ENCODE measurements around the gene GMDS. TPM values are rescaled to one million over a fixed set of nuclear protein-coding genes. Genes with fewer than 3 reads are reported as not detected.

The GMDS gene
- total and polyA plus RNA-seq, 2 of the 13 experiments (the other 11 are each of a cell fraction or from before 2014, with no cell fraction given): 64.4 to 112 TPM

DNA sequence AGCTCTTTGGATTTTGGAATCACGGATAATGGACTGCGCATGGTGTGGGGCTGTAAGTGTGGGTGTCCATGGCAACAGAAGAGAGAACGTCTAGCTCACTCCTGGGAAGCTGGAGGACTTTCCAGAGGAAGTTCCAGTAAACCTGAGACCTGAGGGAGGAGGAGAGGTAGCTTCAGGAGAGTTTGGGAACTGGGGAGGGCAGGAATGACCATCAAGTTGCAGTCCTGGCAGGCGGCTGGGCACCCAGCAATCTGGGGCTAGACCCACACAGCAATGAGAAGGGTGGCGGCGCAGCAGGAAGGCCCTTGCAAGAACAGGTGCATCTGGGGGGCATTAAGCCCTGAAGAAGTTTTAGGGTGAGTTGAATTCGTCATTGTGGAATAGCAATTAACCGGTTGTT lies 539.8 kb downstream of the GMDS start:
- Histone ChIP-seq H3K4me2 (ENCODE audit: low read depth, low read length) (no peak overlapping the region), H3K9me3 (ENCODE audit: low read length) (no peaks in the 10 kb centered on the region), H4K20me1 (ENCODE audit: insufficient read depth, low read length) (peaks cover 8% of the 10 kb centered on the region; the same call in 1 of the 2 replicates), H3K27me3 (ENCODE audit: control insufficient read depth in 1 of 2, insufficient read depth in 2 of 2, low read length in 2 of 2) (no peaks in the 10 kb centered on the region), H3K4me3 (replicated peaks in 1 of 3; ENCODE audit: insufficient read depth in 1 of 3, low read depth in 2 of 3, low read length in 3 of 3) (no peak overlapping the region), H3K27ac (ENCODE audit: extremely low read length, insufficient read depth, low read length) (no peak overlapping the region), H3K9ac (ENCODE audit: insufficient read depth, low read depth, low read length) (no peak overlapping the region), H3K4me1 (ENCODE audit: insufficient read depth, low read length) (peaks cover 24% of the 10 kb centered on the region), H3K79me2 (ENCODE audit: insufficient read depth, low read length) (no peaks in the 10 kb centered on the region), H3K36me3 (replicated peaks in 1 of 2; ENCODE audit: control insufficient read depth in 1 of 2, insufficient read depth in 2 of 2, low read length in 2 of 2) (peaks cover 0 to 14% of the 10 kb centered on the region in 2 experiments; a peak in 3 of 5 replicates), H2AFZ (ENCODE audit: low read length) (no peak overlapping the region)
- CTCF ChIA-PET (ENCODE audit: low intra/inter-chr PET ratio, low total read pairs): no interaction called here
- no TSS peak for BruUV-seq (replicated peaks)
- in situ Hi-C loops (cut with HindIII; ENCODE audit: extremely low pct_ligation_motif_present, low pct_unique_long_range_greater_than_20kb) (no loop called here), intact Hi-C loops (cut with micrococcal nuclease; ENCODE audit: unreplicated experiment) (no loop called here)
- 98% methylated on average over 8 of the region's 8 CpGs for WGBS (ENCODE audit: low lambda C conversion rate)
- ATAC-seq: no peak
- FAIRE-seq: no peak
- TF ChIP-seq NR2F2 (IDR thresholded peaks at IDR 0.05; ENCODE audit: borderline replicate concordance, low read depth) (no peak), NR2F6 (IDR thresholded peaks at IDR 0.05) (no peak), NR2F6 (CRISPR knock-in tag; IDR thresholded peaks at IDR 0.05) (no peak)
- no peak for DNase-seq (ENCODE audit: low spot score)
- POLR2A ChIA-PET: no interaction called here

DNA sequence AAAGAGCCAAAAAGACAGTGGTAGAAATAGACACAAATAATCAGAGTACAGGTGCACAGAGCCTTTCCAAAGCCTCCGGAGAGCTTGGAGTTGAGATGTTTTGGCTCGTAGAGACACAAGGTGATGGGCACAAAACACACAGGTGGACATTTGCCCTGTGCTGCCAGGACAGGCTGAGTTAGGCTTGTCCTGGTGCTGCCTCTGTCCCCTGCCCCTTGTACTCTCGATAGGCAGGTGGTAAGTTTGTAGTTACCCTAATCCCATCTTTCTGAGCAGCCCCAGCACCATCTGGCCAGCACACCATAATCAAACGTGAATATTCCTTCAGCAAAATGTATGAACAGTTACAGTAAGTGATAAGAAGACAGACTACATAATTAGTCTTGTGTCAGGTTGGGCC lies 540.2 kb downstream of the GMDS start:
- ChIA-PET CTCF (ENCODE audit: low intra/inter-chr PET ratio, low total read pairs) (no interaction called here), POLR2A (no interaction called here)
- H2AFZ ChIP-seq (ENCODE audit: low read length): no peak overlapping the region
- no peak for TF ChIP-seq ZSCAN20 (CRISPR knock-in tag; IDR thresholded peaks at IDR 0.05; ENCODE audit: borderline replicate concordance)
- TF ChIP-seq, protein P1, sequence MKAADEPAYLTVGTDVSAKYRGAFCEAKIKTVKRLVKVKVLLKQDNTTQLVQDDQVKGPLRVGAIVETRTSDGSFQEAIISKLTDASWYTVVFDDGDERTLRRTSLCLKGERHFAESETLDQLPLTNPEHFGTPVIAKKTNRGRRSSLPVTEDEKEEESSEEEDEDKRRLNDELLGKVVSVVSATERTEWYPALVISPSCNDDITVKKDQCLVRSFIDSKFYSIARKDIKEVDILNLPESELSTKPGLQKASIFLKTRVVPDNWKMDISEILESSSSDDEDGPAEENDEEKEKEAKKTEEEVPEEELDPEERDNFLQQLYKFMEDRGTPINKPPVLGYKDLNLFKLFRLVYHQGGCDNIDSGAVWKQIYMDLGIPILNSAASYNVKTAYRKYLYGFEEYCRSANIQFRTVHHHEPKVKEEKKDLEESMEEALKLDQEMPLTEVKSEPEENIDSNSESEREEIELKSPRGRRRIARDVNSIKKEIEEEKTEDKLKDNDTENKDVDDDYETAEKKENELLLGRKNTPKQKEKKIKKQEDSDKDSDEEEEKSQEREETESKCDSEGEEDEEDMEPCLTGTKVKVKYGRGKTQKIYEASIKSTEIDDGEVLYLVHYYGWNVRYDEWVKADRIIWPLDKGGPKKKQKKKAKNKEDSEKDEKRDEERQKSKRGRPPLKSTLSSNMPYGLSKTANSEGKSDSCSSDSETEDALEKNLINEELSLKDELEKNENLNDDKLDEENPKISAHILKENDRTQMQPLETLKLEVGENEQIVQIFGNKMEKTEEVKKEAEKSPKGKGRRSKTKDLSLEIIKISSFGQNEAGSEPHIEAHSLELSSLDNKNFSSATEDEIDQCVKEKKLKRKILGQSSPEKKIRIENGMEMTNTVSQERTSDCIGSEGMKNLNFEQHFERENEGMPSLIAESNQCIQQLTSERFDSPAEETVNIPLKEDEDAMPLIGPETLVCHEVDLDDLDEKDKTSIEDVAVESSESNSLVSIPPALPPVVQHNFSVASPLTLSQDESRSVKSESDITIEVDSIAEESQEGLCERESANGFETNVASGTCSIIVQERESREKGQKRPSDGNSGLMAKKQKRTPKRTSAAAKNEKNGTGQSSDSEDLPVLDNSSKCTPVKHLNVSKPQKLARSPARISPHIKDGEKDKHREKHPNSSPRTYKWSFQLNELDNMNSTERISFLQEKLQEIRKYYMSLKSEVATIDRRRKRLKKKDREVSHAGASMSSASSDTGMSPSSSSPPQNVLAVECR (CRISPR knock-in tag; IDR thresholded peaks at IDR 0.05; ENCODE audit: borderline replicate concordance): no peak
- TF ChIP-seq, protein P2, sequence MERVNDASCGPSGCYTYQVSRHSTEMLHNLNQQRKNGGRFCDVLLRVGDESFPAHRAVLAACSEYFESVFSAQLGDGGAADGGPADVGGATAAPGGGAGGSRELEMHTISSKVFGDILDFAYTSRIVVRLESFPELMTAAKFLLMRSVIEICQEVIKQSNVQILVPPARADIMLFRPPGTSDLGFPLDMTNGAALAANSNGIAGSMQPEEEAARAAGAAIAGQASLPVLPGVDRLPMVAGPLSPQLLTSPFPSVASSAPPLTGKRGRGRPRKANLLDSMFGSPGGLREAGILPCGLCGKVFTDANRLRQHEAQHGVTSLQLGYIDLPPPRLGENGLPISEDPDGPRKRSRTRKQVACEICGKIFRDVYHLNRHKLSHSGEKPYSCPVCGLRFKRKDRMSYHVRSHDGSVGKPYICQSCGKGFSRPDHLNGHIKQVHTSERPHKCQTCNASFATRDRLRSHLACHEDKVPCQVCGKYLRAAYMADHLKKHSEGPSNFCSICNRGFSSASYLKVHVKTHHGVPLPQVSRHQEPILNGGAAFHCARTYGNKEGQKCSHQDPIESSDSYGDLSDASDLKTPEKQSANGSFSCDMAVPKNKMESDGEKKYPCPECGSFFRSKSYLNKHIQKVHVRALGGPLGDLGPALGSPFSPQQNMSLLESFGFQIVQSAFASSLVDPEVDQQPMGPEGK (CRISPR knock-in tag; IDR thresholded peaks at IDR 0.05): no peak
- TF ChIP-seq TRIM24 (CRISPR knock-in tag; IDR thresholded peaks at IDR 0.05): 0 out of 2 replicates have a peak, but pooled peaks have one; percentile 26
- TF ChIP-seq, protein P3, sequence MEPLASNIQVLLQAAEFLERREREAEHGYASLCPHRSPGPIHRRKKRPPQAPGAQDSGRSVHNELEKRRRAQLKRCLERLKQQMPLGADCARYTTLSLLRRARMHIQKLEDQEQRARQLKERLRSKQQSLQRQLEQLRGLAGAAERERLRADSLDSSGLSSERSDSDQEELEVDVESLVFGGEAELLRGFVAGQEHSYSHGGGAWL (CRISPR knock-in tag; IDR thresholded peaks at IDR 0.05): no peak
- peak; percentile 56 for TF ChIP-seq RBM22 (optimal IDR thresholded peaks at IDR 0.05; ENCODE audit: low read length)
- TF ChIP-seq RCOR2 (CRISPR knock-in tag; IDR thresholded peaks at IDR 0.05): no peak
- 97% methylated on average over 4 of the region's 4 CpGs for WGBS (ENCODE audit: low lambda C conversion rate)
- BruUV-seq (replicated peaks): no TSS peak
- no peaks in the 10 kb centered on the region for H3K79me2 ChIP-seq (ENCODE audit: insufficient read depth, low read length)
- intact Hi-C loops (cut with micrococcal nuclease; ENCODE audit: unreplicated experiment): no loop called here
- in situ Hi-C loops (cut with HindIII; ENCODE audit: extremely low pct_ligation_motif_present, low pct_unique_long_range_greater_than_20kb): no loop called here
- H3K4me2 ChIP-seq (ENCODE audit: low read depth, low read length): no peak overlapping the region
- peaks cover 0 to 13% of the 10 kb centered on the region in 2 experiments; a peak in 3 of 5 replicates for H3K36me3 ChIP-seq (replicated peaks in 1 of 2; ENCODE audit: control insufficient read depth in 1 of 2, insufficient read depth in 2 of 2, low read length in 2 of 2)
- H3K4me3 ChIP-seq (replicated peaks in 1 of 3; ENCODE audit: insufficient read depth in 1 of 3, low read depth in 2 of 3, low read length in 3 of 3): no peak overlapping the region
- no peak overlapping the region for H3K27ac ChIP-seq (ENCODE audit: extremely low read length, insufficient read depth, low read length)
- H3K9ac ChIP-seq (ENCODE audit: insufficient read depth, low read depth, low read length): no peak overlapping the region
- no peaks in the 10 kb centered on the region for H3K9me3 ChIP-seq (ENCODE audit: low read length)
- DNase-seq (ENCODE audit: low spot score) (no peak), ATAC-seq (no peak), FAIRE-seq (no peak)
- peaks cover 24% of the 10 kb centered on the region for H3K4me1 ChIP-seq (ENCODE audit: insufficient read depth, low read length)
- H3K27me3 ChIP-seq (ENCODE audit: control insufficient read depth in 1 of 2, insufficient read depth in 2 of 2, low read length in 2 of 2): no peaks in the 10 kb centered on the region
- H4K20me1 ChIP-seq (ENCODE audit: insufficient read depth, low read length): peaks cover 8% of the 10 kb centered on the region; the same call in 1 of the 2 replicates
